ENCODE results near the gene CUBN. TPM values are rescaled to one million over a fixed set of nuclear protein-coding genes. Genes with fewer than 3 reads are reported as not detected.

The CUBN gene
- total RNA-seq, 1 donor = 1.1 TPM

GRCh38 chr10:16819436-16819835, 310.2 kb downstream of the CUBN start:
- TF ChIP-seq CTCF (IDR thresholded peaks at IDR 0.05; ENCODE audit: extremely low read depth, low read depth, low read length) = no peak
- Histone ChIP-seq H3K9me3 (ENCODE audit: low read depth, low read length) (peaks cover 7% of the 10 kb centered on the region), H3K27me3 (ENCODE audit: insufficient read depth, low read length) (no peaks in the 10 kb centered on the region), H3K4me3 (ENCODE audit: insufficient read depth, low read length) (no peak overlapping the region), H3K79me2 (ENCODE audit: insufficient read depth, low read length) (peaks cover 28% of the 10 kb centered on the region), H2AFZ (ENCODE audit: low read length) (no peak overlapping the region), H3K36me3 (ENCODE audit: insufficient read depth, low read length) (no peaks in the 10 kb centered on the region), H3K4me1 (ENCODE audit: insufficient read depth, low read length) (peaks cover 16% of the 10 kb centered on the region), H3K4me2 (ENCODE audit: insufficient read depth, low read length) (no peak overlapping the region), H3K27ac (ENCODE audit: low read depth, low read length) (no peak overlapping the region), H4K20me1 (ENCODE audit: insufficient read depth, low read length) (peaks cover 6% of the 10 kb centered on the region)
- no peak for DNase-seq (ENCODE audit: insufficient read length, low spot score, missing footprints)

- Histone ChIP-seq H3K4me3 (ENCODE audit: insufficient read depth, low read length) (no peak overlapping the region), H3K4me1 (ENCODE audit: insufficient read depth, low read length) (peaks cover 16% of the 10 kb centered on the region), H3K36me3 (ENCODE audit: insufficient read depth, low read length) (no peaks in the 10 kb centered on the region), H2AFZ (ENCODE audit: low read length) (no peak overlapping the region), H3K27me3 (ENCODE audit: insufficient read depth, low read length) (no peaks in the 10 kb centered on the region), H3K9me3 (ENCODE audit: low read depth, low read length) (peaks cover 7% of the 10 kb centered on the region), H3K4me2 (ENCODE audit: insufficient read depth, low read length) (no peak overlapping the region), H3K79me2 (ENCODE audit: insufficient read depth, low read length) (peaks cover 32% of the 10 kb centered on the region), H4K20me1 (ENCODE audit: insufficient read depth, low read length) (peaks cover 6% of the 10 kb centered on the region), H3K27ac (ENCODE audit: low read depth, low read length) (no peak overlapping the region)
- no peak for TF ChIP-seq CTCF (IDR thresholded peaks at IDR 0.05; ENCODE audit: extremely low read depth, low read depth, low read length)
- no peak for DNase-seq (ENCODE audit: insufficient read length, low spot score, missing footprints)
Measured at GRCh38 chr10:16819026-16819425, 310.6 kb downstream of the CUBN start.

DNA sequence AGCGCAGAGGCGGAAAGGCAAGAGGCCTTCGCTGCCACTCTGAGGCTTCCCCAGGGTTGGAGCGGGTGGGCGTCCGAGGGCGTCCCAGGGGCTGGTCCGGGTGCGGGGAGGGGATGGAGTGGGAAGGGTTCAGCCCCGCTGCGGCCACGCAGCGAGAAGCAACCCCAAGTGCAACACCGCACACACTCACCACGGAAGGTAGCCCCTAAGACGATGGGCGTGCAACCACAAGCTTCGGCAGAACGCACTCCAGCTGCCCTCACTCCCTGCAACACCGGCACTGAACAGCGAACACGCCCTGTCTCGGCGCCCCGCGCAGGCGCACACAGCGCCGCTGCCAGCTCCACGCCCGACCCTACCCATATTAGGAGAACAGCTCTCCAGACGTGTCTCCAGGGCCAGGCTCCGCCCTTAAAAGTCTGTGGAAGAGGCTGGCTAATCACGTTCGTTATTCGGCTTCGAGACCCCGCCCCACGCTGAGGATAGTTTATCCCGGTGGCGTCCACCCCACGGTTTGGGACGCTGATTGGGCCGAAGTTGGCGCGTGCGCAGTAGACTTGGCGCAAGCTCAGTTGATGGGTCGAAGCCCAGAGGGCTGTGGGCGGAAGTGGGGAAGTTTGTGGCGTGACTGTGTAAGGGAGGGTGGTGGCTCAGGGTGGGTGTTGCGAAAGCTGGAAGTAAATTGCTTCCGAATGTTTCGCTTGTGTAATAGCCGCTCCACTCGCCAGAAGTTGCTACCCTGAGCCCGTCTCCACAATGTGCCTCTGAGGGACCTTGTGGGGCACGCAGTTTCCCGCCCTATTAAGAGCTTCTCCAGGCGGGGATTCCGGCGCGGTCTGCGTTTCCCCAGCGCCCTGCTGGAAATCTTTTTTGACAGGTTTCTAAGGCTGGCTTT, 312.2 kb downstream of the CUBN start, which contains the start of gene RSU1:
Gene RSU1 (minus strand): TSS at position 300 of the 895 bp plus-strand sequence. CDS start 343 bp downstream, outside the sequence.
- peaks cover 48% of the 10 kb centered on the region for H3K79me2 ChIP-seq (ENCODE audit: insufficient read depth, low read length)
- peak; percentile 99 for DNase-seq (ENCODE audit: insufficient read length, low spot score, missing footprints)
- H3K9me3 ChIP-seq (ENCODE audit: low read depth, low read length) = peaks cover 3% of the 10 kb centered on the region
- no peaks in the 10 kb centered on the region for H3K36me3 ChIP-seq (ENCODE audit: insufficient read depth, low read length)
- no peak for TF ChIP-seq CTCF (IDR thresholded peaks at IDR 0.05; ENCODE audit: extremely low read depth, low read depth, low read length)
- H3K27me3 ChIP-seq (ENCODE audit: insufficient read depth, low read length) = no peaks in the 10 kb centered on the region
- H3K4me3 ChIP-seq (ENCODE audit: insufficient read depth, low read length) = peak within 1 kb of the TSS; percentile 97
- peaks cover 16% of the 10 kb centered on the region for H3K4me1 ChIP-seq (ENCODE audit: insufficient read depth, low read length)
- H3K4me2 ChIP-seq (ENCODE audit: insufficient read depth, low read length) = peak within 1 kb of the TSS; percentile 93
- H3K27ac ChIP-seq (ENCODE audit: low read depth, low read length) = peak within 1 kb of the TSS; percentile 78
- H2AFZ ChIP-seq (ENCODE audit: low read length) = peak within 1 kb of the TSS; percentile 90
- H4K20me1 ChIP-seq (ENCODE audit: insufficient read depth, low read length) = peaks cover 10% of the 10 kb centered on the region

DNA sequence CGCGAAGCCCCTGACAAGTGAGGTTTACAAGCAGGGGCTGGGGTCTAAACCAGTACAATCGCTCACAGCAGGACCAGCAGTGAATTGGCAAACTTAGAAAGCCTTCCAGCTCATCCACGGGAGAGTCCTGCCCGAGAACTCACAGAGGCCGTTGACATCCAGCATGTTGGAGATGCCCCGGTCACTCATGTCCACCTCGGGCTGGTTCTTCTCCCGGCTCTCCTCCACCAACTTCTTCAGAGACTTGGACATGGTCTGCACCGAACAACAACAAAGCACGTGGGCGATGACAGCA, 312.8 kb downstream of the CUBN start:
- no peak for TF ChIP-seq CTCF (IDR thresholded peaks at IDR 0.05; ENCODE audit: extremely low read depth, low read depth, low read length)
- Histone ChIP-seq H3K9me3 (ENCODE audit: low read depth, low read length) (no peaks in the 10 kb centered on the region), H3K4me3 (ENCODE audit: insufficient read depth, low read length) (peak overlapping the region; percentile 97), H3K27ac (ENCODE audit: low read depth, low read length) (peak overlapping the region; percentile 32), H3K4me1 (ENCODE audit: insufficient read depth, low read length) (peaks cover 16% of the 10 kb centered on the region), H4K20me1 (ENCODE audit: insufficient read depth, low read length) (peaks cover 11% of the 10 kb centered on the region), H3K27me3 (ENCODE audit: insufficient read depth, low read length) (no peaks in the 10 kb centered on the region), H3K4me2 (ENCODE audit: insufficient read depth, low read length) (peak overlapping the region; percentile 93), H3K36me3 (ENCODE audit: insufficient read depth, low read length) (no peaks in the 10 kb centered on the region), H2AFZ (ENCODE audit: low read length) (peak overlapping the region; percentile 90), H3K79me2 (ENCODE audit: insufficient read depth, low read length) (peaks cover 51% of the 10 kb centered on the region)
- no peak for DNase-seq (ENCODE audit: insufficient read length, low spot score, missing footprints)
